HG03045 (cell line): ENCODE data around the gene EARS2.
"Not testable (repeated sequence)": the region's sequence is repeated elsewhere in the genome, so short reads cannot be mapped to it uniquely, and the experiment has no call there.

Experiments
- ATAC-seq: cut with Tn5 transposase; IDR thresholded peaks from one replicate; pipeline ENCODE4 v1.9.1; 2021; ENCODE audit warnings: mild to moderate bottlenecking, moderate library complexity; ENCODE audit not compliant: unreplicated experiment

Gene EARS2

GRCh38 chr16:23570992-23571632 lies 14.0 kb upstream of the EARS2 start:
- ATAC-seq, result no peak

- no peak for ATAC-seq
These were observed 10.5 kb upstream of the EARS2 start for GRCh38 chr16:23567602-23568001.

- no peak for ATAC-seq
These were observed 9.6 kb upstream of the EARS2 start for GRCh38 chr16:23566724-23567123.

- ATAC-seq, result no peak
These were observed 7.6 kb upstream of the EARS2 start for GRCh38 chr16:23564575-23565363.

GRCh38 chr16:23563186-23563585 lies 6.0 kb upstream of the EARS2 start:
- ATAC-seq, result no peak

- no peak for ATAC-seq
These were observed 5.4 kb upstream of the EARS2 start for GRCh38 chr16:23562505-23562904.

- ATAC-seq, result no peak
These were observed 4.4 kb upstream of the EARS2 start for GRCh38 chr16:23561586-23561985.

- no peak for ATAC-seq
These were observed 891 bp upstream of the EARS2 start for GRCh38 chr16:23557779-23558702.

- no peak for ATAC-seq
These were observed 2.6 kb downstream of the EARS2 start for GRCh38 chr16:23554536-23554935.

GRCh38 chr16:23552161-23552560 lies 5.0 kb downstream of the EARS2 start:
- no peak for ATAC-seq

GRCh38 chr16:23549938-23550337 lies 7.2 kb downstream of the EARS2 start:
- no peak for ATAC-seq

GRCh38 chr16:23544436-23544835 lies 12.7 kb downstream of the EARS2 start:
- ATAC-seq, result no peak

- ATAC-seq, result not testable (repeated sequence)
These were observed 16.4 kb downstream of the EARS2 start for GRCh38 chr16:23540817-23541178.

GRCh38 chr16:23539984-23540816 lies 16.9 kb downstream of the EARS2 start:
- ATAC-seq, result no peak

- no peak for ATAC-seq
These were observed 18.3 kb downstream of the EARS2 start for GRCh38 chr16:23538919-23539278.

- ATAC-seq, result no peak
These were observed 19.8 kb downstream of the EARS2 start for GRCh38 chr16:23537390-23537789.

GRCh38 chr16:23535901-23536300 lies 21.2 kb downstream of the EARS2 start:
- no peak for ATAC-seq

- no peak for ATAC-seq
These were observed 22.0 kb downstream of the EARS2 start for GRCh38 chr16:23534868-23535860.

GRCh38 chr16:23532448-23532847 lies 24.7 kb downstream of the EARS2 start:
- no peak for ATAC-seq

GRCh38 chr16:23530062-23530461 lies 27.1 kb downstream of the EARS2 start:
- no peak for ATAC-seq
